22Rv1 (cell line): ENCODE results near the gene CEP41.

Experiments used
- H3K27ac ChIP-seq: fragments of 450-650 bp; 2 replicates; pipeline ENCODE4 v1.5.1; 2017
- CTCF ChIP-seq: fragments of 450-650 bp; IDR thresholded peaks from 2 replicates; pipeline ENCODE4 v1.5.1; 2017; ENCODE audit warnings: mild to moderate bottlenecking
- ZFX ChIP-seq: fragments of 450-650 bp; IDR thresholded peaks from 2 replicates; pipeline ENCODE4 v1.6.1; 2017; ENCODE audit warnings: antibody characterized with exemption, borderline replicate concordance

Gene CEP41

GRCh38 chr7:130440527-130441365 is at the start of gene CEP41:
Gene CEP41, minus strand, starts transcription at chr7:130441016. Its CDS starts 50 bp downstream, at chr7:130440966.
- peak within 1 kb of the TSS; percentile 65 for H3K27ac ChIP-seq
- TF ChIP-seq ZFX (no peak), CTCF (no peak)

- TF ChIP-seq CTCF: no peak
- no peak for TF ChIP-seq ZFX
These were observed 49.5 kb upstream of the CEP41 start for GRCh38 chr7:130490311-130490791.

GRCh38 chr7:130489140-130489983 is 48.5 kb upstream of the CEP41 start:
- TF ChIP-seq ZFX (no peak), CTCF (no peak)
- H3K27ac ChIP-seq: no peak overlapping the region

More at GRCh38 chr7:130490311-130490791, 49.5 kb upstream of the CEP41 start:
- no peak overlapping the region for H3K27ac ChIP-seq

- TF ChIP-seq ZFX (no peak), CTCF (no peak)
These were observed 47.8 kb upstream of the CEP41 start for GRCh38 chr7:130488392-130489139.

GRCh38 chr7:130486954-130487436 is 46.2 kb upstream of the CEP41 start:
- H3K27ac ChIP-seq: peak overlapping the region; percentile 73
- TF ChIP-seq ZFX: no peak
- TF ChIP-seq CTCF: no peak

More at GRCh38 chr7:130488392-130489139, 47.8 kb upstream of the CEP41 start:
- H3K27ac ChIP-seq: no peak overlapping the region

- H3K27ac ChIP-seq: peak overlapping the region; percentile 73
- TF ChIP-seq CTCF: peak; percentile 99
- no peak for TF ChIP-seq ZFX
These were observed 45.5 kb upstream of the CEP41 start for GRCh38 chr7:130486114-130486953.
